Effector CD4-positive, alpha-beta T cell (primary cell): ENCODE results near the gene ABCC11.
"Not testable (repeated sequence)": the region's sequence is repeated elsewhere in the genome, so short reads cannot be mapped to it uniquely, and the experiment has no call there.

Experiments used
- DNase-seq: peaks from one replicate; pipeline ENCODE4 v3.0.0-alpha.2; 2020

ABCC11 gene

GRCh38 chr16:48244863-48245195 lies 2.5 kb downstream of the ABCC11 start:
- DNase-seq = no peak

DNA sequence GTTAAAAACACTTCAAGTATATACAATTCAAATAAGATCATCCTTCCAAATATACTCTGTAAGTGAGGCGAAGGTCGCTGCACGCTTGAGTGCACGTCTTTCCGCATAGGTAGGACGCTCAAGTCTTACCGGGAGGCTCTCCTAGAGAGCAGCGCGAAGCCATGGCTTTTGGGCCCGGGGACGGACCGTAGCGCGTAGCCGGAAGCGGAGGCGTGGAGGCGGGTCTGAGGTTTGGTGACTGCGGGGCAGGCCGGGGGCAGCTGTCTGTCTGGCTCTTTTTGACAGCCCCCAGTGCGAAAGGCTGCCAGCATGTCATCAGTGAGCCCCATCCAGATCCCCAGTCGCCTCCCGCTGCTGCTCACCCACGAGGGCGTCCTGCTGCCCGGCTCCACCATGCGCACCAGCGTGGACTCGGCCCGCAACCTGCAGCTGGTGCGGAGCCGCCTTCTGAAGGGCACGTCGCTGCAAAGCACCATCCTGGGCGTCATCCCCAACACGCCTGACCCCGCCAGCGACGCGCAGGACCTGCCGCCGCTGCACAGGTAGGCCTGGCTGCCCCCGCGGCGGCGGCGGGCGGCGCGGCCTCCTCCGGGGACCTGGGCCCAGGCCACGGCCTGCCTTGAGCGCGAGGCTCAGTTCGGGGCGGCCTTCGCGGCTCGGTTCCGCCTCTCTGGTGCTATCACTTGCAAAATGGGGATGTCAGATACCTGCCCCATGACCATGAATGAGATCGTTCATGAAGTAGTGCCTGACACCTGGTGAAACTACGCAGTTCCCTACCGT lies 3.1 kb downstream of the ABCC11 start, which contains the start of gene LONP2:
TSS of gene LONP2 (plus strand) at position 221 of the 783 bp plus-strand sequence. CDS start at position 310, 89 bp downstream.
- DNase-seq = peak; percentile 82

- not testable (repeated sequence) for DNase-seq
Observed at GRCh38 chr16:48240147-48240546, 7.2 kb downstream of the ABCC11 start.

DNA sequence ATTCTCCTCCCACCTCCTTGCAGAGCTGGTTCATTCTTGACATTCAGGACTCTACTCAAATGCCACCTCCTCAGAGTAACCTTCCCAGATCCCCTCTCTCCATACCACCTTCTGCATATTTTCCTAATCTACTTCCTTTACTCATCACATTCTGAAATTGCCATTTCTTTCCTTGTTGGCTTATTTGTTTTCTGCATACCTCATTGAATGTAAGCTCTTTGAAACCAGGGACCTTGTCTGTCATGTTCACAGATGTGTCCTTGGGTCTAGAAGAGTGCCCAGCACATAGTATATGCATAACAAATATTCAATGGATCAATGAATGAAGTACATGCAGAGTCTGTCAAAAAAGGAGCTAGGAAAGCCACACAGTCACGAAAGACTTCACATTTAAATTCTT lies 11.1 kb downstream of the ABCC11 start:
- DNase-seq = no peak

DNA sequence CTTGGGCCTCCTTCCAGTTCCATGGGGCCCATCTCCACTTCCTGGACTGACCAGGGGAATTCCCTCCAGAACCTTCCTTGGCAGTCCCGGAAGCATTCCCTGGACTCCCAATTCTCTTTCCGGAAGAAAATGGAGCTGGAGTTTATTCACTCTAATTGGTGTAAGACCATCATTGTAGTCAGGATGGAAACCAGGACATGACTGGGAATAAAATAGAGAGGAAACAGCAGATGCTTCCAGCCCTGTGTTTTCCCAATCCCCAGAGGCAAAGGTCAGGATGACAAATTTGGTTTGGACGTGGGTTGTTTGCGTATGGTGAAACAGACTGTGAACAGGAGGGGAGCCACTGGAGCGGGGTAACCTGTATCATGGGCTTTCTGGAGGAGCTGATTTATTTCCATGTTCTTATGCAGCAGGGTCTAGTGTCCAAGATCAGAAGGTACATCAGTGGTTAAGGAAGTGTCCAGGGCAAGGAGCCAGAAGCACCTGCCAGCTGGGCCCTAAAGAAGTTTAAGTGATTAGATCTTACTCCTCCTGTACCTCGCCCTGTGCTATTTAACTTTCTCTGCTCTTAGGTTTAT lies 11.7 kb downstream of the ABCC11 start:
- no peak for DNase-seq

- no peak for DNase-seq
Observed at GRCh38 chr16:48235058-48235555, 12.2 kb downstream of the ABCC11 start.

GRCh38 chr16:48234630-48235029 lies 12.7 kb downstream of the ABCC11 start:
- DNase-seq = no peak

DNA sequence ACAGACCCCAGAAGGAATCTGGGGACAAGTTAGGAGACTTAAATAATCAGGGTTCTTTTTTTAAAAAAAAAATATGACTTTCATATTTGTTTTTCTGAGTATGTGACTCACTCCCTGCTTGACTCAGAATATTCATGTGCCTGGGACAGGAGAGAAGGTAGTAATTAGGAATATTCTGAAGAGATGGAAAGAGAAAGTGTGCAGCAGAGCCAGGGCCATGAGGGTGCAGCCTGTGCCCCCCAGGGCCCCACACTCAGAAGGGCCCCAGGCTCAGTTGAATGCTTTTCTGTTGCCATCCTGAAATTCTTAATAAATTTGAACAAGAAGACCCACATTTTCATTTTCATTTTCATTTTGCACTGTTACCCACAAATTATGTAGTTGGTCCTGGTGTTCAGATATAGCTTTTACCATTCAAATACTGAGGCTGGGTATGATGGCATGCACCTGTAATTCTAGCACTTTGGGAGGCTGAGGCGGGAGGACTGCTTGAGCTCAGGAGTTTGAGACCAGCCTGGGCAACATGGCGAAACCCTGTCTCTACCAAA lies 14.8 kb downstream of the ABCC11 start:
- no peak for DNase-seq

GRCh38 chr16:48231727-48232492 lies 15.4 kb downstream of the ABCC11 start:
- no peak for DNase-seq

- DNase-seq = no peak
Observed at GRCh38 chr16:48225456-48225855, 21.9 kb downstream of the ABCC11 start.

DNA sequence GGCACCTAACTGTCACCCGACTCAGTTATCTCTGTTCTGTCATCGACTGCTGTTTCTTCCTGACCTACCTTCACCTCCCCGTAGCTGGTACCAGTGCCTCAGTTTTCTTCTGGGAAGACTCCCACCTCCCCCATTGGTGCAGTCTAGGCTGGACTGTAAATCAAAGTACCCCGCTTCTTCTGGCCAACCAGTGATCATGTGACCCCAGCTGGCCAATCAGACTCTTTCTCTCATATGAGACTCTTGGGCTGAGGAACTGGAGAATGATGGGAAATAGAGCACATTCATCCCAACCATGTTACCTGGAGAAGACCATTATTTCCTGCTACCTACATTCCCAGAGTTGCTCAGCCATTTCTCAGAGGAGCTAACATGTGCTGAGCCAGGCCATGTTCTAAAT lies 23.8 kb downstream of the ABCC11 start:
- no peak for DNase-seq

DNA sequence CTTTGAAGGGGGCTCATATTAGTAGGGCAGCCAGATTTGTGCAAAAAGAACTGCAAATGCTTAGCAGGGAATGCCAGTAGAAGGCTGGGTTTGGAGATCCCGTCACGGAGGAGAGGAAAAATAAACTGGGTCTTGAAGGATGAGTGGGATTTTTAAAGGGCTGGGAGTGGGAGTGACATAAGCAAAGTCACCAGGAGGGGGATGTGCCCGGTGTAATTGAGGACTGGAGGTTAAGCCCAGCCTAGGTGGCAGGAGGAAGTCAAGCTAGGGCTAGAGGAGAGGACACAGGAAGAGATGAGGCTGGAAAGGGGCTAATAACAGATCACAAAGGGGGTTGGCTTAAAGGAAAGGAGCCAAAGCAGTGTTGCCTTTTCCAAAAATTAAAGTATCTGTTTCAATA lies 26.4 kb downstream of the ABCC11 start:
- no peak for DNase-seq

- no peak for DNase-seq
Observed at GRCh38 chr16:48218473-48218872, 28.9 kb downstream of the ABCC11 start.

DNA sequence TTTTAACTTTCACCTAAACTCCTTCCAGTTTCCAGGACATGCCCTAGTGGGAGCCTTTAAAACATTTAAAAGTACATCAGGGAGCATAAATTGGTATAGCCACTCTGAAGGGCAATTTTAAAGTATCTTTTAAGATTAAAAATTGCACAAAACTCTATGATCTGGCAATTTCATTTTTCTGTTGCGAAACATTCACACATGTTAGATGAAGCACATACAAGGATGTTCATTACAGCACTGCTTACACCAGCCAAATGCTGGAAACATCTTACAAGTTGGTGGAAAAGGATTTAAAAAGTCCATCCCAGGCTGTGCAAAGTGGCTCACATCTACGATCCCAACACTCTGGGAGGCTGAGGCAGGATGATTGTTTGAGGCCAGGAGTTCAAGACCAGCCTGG lies 29.6 kb downstream of the ABCC11 start:
- DNase-seq = no peak

GRCh38 chr16:48215738-48216137 lies 31.6 kb downstream of the ABCC11 start:
- DNase-seq = no peak

- DNase-seq = no peak
Observed at GRCh38 chr16:48212033-48212432, 35.3 kb downstream of the ABCC11 start.

- no peak for DNase-seq
Observed at GRCh38 chr16:48210747-48211146, 36.6 kb downstream of the ABCC11 start.

DNA sequence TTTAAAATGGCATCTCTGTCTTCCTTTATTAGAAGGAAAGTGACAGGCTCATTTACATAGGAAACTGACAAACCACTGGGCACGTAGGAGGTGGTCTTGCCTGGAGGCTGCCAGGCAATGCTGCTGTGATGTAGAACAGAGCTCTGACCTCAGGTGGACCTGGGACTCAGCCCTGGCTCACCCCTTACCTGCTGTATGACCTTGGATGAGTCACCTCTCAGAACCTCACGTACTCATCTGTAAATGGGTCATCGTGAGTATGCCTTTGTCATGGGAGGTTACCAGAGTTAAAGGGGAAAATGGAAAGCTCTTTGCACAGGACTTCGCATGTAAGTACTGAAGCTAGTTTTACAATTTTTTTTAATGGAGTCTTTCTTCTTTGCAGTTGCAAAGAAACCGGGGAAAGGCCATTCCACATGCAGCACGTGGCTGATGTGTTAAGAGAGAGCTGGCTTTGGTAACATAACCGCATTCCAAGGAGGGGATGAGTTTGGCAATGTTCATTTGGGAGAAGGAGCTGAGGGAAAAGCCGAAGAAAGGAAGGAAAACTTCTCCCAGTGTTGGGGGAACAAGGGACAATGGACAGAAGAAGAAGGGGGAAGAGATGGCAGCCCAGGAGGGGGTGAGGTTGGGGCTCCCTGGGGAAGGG lies 40.6 kb downstream of the ABCC11 start:
- DNase-seq = no peak

GRCh38 chr16:48204825-48205151 lies 42.6 kb downstream of the ABCC11 start:
- DNase-seq = no peak

DNA sequence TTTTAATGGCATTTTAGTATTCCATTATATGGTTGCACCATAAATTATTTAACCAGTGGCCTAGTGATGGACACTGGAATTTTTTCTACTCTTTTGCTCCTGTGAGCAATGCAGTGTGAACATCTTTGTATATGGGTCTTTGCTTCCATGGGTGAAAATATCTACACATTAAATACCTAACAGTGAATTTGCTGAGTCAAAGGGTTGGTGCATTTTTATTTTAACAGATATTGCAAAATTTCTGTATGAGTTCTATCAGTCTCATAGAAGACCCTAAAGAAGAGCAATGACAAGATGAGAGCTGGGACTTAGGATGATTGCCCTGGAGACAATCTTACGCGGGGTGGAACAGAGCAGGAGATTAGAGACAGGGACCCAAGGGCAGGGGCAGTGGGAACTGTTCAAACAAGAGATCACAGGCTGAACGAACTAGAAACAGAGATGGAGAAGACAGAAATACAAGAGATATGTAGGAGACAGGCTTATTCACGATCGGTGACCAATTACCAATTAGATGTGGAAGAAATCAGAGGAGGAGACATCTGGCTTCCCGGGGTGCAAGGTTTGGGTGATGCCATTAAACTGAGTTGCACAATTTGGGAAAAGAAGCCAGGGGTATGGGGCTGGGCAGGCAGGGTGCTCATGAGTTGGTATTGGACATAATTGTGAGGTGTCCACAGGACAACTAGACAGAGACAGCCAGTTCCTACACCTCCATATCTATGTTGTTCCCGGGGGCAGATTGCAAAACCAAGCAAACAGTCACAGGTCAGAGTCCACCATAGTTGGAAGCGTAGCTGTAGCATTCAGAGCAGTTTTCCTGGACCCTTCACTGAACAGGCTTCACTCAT lies 43.1 kb downstream of the ABCC11 start:
- DNase-seq = no peak

DNA sequence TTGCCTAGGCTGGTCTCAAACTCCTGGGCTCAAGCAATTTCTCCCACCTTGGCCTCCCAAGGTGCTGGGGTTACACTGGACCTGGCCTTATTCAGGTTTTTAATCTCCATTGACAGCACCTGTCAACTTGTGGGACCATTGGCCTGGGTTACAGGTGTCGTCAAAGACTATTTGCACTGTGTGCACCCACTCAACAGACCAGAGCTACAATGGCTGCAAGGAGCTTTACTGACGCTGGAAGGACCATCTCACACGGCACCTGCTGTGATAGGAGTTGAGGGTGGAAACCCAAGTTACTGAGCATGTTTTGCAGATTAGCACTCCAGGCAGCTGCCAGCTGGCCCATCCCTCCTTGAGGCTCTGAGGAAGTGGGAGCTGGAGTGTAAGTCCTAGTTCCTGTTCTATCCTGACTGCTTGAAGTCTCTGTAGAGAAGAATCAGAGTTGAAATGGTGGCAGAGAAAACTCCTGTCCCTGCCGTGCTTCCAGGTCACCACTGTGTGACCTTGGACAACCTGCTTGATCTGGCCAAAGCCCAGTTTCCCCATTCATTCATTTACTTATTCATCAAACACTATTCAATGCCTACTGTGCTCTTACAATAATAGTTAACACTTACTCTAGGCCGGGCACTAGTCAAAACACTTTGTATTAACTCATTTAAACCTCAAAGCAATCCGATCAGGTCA lies 45.7 kb downstream of the ABCC11 start:
- no peak for DNase-seq
